ENCODE data around the gene IL37. TPM values are rescaled to one million over a fixed set of nuclear protein-coding genes. Genes with fewer than 3 reads are reported as not detected.

IL37 gene
- total RNA-seq, 4 donors from 2014 or later, result not detected

DNA sequence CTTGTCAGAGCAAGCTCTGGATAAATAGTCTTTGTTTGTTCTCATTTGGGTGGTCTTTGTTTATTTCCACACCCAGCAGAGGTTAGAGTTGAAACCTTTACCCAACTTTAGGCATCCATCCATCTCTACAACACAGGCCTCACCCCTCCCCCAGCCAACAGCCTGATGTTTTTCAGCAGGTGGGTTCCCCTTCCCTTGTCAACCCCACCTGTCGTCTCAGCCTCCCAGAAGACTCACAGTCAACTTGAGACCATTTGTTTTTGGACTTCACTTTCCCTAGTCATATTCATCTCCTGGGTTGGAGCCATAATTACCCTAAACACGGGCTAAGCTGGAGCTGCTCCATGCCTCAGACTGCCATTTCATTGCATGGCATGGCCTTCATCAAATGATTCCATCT, 35.1 kb downstream of the IL37 start:
- no peak for ATAC-seq
- Histone ChIP-seq H3K4me1 (no peaks in the 10 kb centered on the region), H3K4me3 (no peak overlapping the region), H3K27ac (no peak overlapping the region), H3K9me3 (peaks cover 0 to 13% (median 0%) of the 10 kb centered on the region in 3 donors), H3K36me3 (no peaks in the 10 kb centered on the region), H3K27me3 (no peaks in the 10 kb centered on the region)
- TF ChIP-seq POLR2AphosphoS5 (IDR thresholded peaks at IDR 0.05) (no peak), CTCF (IDR thresholded peaks at IDR 0.05) (no peak), EP300 (IDR thresholded peaks at IDR 0.05) (no peak), POLR2A (IDR thresholded peaks at IDR 0.05) (no peak)
- 71% methylated on average over 2 of the region's 2 CpGs; no CpG with 5 or more reads in 1 of the 2 donors for WGBS, 2 donors (ENCODE audit: low coverage in 1 of 2)

GRCh38 chr2:112947374-112947773, 36.4 kb downstream of the IL37 start:
- peaks cover 0 to 13% (median 0%) of the 10 kb centered on the region in 3 donors for H3K9me3 ChIP-seq
- H3K4me1 ChIP-seq, result no peaks in the 10 kb centered on the region
- no peaks in the 10 kb centered on the region for H3K27me3 ChIP-seq
- H3K36me3 ChIP-seq, result no peaks in the 10 kb centered on the region
- ATAC-seq, result no peak
- no peak overlapping the region for H3K27ac ChIP-seq
- no peak overlapping the region for H3K4me3 ChIP-seq
- TF ChIP-seq EP300 (IDR thresholded peaks at IDR 0.05), result no peak
- TF ChIP-seq POLR2AphosphoS5 (IDR thresholded peaks at IDR 0.05), result no peak
- no peak for TF ChIP-seq CTCF (IDR thresholded peaks at IDR 0.05)
- no peak for TF ChIP-seq POLR2A (IDR thresholded peaks at IDR 0.05)
- 21 to 40% methylated on average over 1 to 2 of the region's 2 CpGs for WGBS, 2 donors (ENCODE audit: low coverage in 1 of 2)

DNA sequence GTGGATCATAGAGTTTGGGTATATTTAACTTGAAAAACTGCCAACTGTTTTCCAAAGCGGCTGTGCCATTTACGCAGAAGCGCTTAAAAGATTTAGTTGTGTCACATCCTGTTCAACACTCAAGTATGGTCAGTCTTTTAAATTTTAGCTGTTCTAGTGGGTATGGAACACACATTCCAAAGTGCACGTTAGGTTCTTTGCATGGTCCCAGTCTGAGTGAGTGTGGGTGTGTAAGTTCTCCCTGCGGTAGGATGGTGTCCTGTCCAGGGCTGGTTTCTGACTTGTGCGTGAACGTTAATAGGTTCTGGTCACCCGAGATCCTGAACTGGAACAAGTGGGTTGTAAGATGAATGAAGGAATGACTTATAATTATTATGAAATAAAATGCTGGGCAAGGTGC, 38.5 kb downstream of the IL37 start:
- WGBS, 2 donors (ENCODE audit: low coverage in 1 of 2), result 56 to 72% methylated on average over 3 to 6 of the region's 8 CpGs
- Histone ChIP-seq H3K27me3 (no peaks in the 10 kb centered on the region), H3K4me1 (no peaks in the 10 kb centered on the region), H3K4me3 (no peak overlapping the region), H3K9me3 (peaks cover 0 to 13% (median 0%) of the 10 kb centered on the region in 3 donors), H3K36me3 (no peaks in the 10 kb centered on the region), H3K27ac (no peak overlapping the region)
- no peak for TF ChIP-seq CTCF (IDR thresholded peaks at IDR 0.05)
- TF ChIP-seq POLR2AphosphoS5 (IDR thresholded peaks at IDR 0.05), result no peak
- TF ChIP-seq POLR2A (IDR thresholded peaks at IDR 0.05), result no peak
- no peak for TF ChIP-seq EP300 (IDR thresholded peaks at IDR 0.05)
- no peak for ATAC-seq

GRCh38 chr2:112954364-112954763, 43.4 kb downstream of the IL37 start:
- no peak overlapping the region for H3K27ac ChIP-seq
- H3K4me1 ChIP-seq, result no peaks in the 10 kb centered on the region
- H3K27me3 ChIP-seq, result peaks cover 8% of the 10 kb centered on the region
- TF ChIP-seq CTCF (IDR thresholded peaks at IDR 0.05) (no peak), POLR2A (IDR thresholded peaks at IDR 0.05) (no peak), POLR2AphosphoS5 (IDR thresholded peaks at IDR 0.05) (no peak), EP300 (IDR thresholded peaks at IDR 0.05) (no peak)
- no peaks in the 10 kb centered on the region for H3K9me3 ChIP-seq
- H3K36me3 ChIP-seq, result no peaks in the 10 kb centered on the region
- WGBS, 2 donors (ENCODE audit: low coverage in 1 of 2), result 89 to 90% methylated on average over 6 of the region's 7 CpGs
- H3K4me3 ChIP-seq, result no peak overlapping the region
- ATAC-seq, result no peak

GRCh38 chr2:112957511-112957910, 46.5 kb downstream of the IL37 start:
- 96 to 100% methylated on average over 2 to 3 of the region's 3 CpGs for WGBS, 2 donors (ENCODE audit: low coverage in 1 of 2)
- Histone ChIP-seq H3K4me3 (no peak overlapping the region), H3K36me3 (no peaks in the 10 kb centered on the region), H3K27ac (no peak overlapping the region), H3K9me3 (no peaks in the 10 kb centered on the region), H3K27me3 (peaks cover 8% of the 10 kb centered on the region), H3K4me1 (no peaks in the 10 kb centered on the region)
- no peak for TF ChIP-seq POLR2AphosphoS5 (IDR thresholded peaks at IDR 0.05)
- no peak for TF ChIP-seq CTCF (IDR thresholded peaks at IDR 0.05)
- no peak for TF ChIP-seq EP300 (IDR thresholded peaks at IDR 0.05)
- no peak for TF ChIP-seq POLR2A (IDR thresholded peaks at IDR 0.05)
- ATAC-seq, result no peak

Measured in gastroesophageal sphincter (tissue), 4 donors.